ENCODE results near the gene MYRIP.

The MYRIP gene

GRCh38 chr3:40173227-40173721 is 363.9 kb downstream of the MYRIP start:
- no peak for TF ChIP-seq POLR2AphosphoS5 (IDR thresholded peaks at IDR 0.05; ENCODE audit: low read depth, low read length)
- no peak for TF ChIP-seq REST (IDR thresholded peaks at IDR 0.05; ENCODE audit: insufficient read depth in 1 of 2, low read depth in 2 of 2, low read length in 2 of 2)
- TF ChIP-seq TAF1 (IDR thresholded peaks at IDR 0.05; ENCODE audit: borderline replicate concordance, insufficient read depth, low read length), result no peak
- no peak for TF ChIP-seq FOXP2 (optimal IDR thresholded peaks at IDR 0.05; ENCODE audit: borderline replicate concordance, extremely low read depth, extremely low read length, insufficient read depth)
- no peak for TF ChIP-seq SIN3A (IDR thresholded peaks at IDR 0.05; ENCODE audit: borderline replicate concordance, insufficient read depth, low read length)

GRCh38 chr3:40178012-40178594 is 368.7 kb downstream of the MYRIP start:
- no peak for TF ChIP-seq SIN3A (IDR thresholded peaks at IDR 0.05; ENCODE audit: borderline replicate concordance, insufficient read depth, low read length)
- TF ChIP-seq TAF1 (IDR thresholded peaks at IDR 0.05; ENCODE audit: borderline replicate concordance, insufficient read depth, low read length), result no peak
- TF ChIP-seq POLR2AphosphoS5 (IDR thresholded peaks at IDR 0.05; ENCODE audit: low read depth, low read length), result no peak

- no peak for TF ChIP-seq REST (IDR thresholded peaks at IDR 0.05; ENCODE audit: insufficient read depth in 1 of 2, low read depth in 2 of 2, low read length in 2 of 2)
- no peak for TF ChIP-seq TAF1 (IDR thresholded peaks at IDR 0.05; ENCODE audit: borderline replicate concordance, insufficient read depth, low read length)
These were observed 369.6 kb downstream of the MYRIP start for GRCh38 chr3:40179016-40179415.

- TF ChIP-seq POLR2AphosphoS5 (IDR thresholded peaks at IDR 0.05; ENCODE audit: low read depth, low read length), result no peak
These were observed 371.8 kb downstream of the MYRIP start for GRCh38 chr3:40181182-40181581.

GRCh38 chr3:40185029-40185695 is 375.8 kb downstream of the MYRIP start:
- TF ChIP-seq POLR2AphosphoS5 (IDR thresholded peaks at IDR 0.05; ENCODE audit: low read depth, low read length) (no peak), TAF1 (IDR thresholded peaks at IDR 0.05; ENCODE audit: borderline replicate concordance, insufficient read depth, low read length) (no peak), REST (IDR thresholded peaks at IDR 0.05; ENCODE audit: insufficient read depth in 1 of 2, low read depth in 2 of 2, low read length in 2 of 2) (no peak), FOXP2 (optimal IDR thresholded peaks at IDR 0.05; ENCODE audit: borderline replicate concordance, extremely low read depth, extremely low read length, insufficient read depth) (no peak), SIN3A (IDR thresholded peaks at IDR 0.05; ENCODE audit: borderline replicate concordance, insufficient read depth, low read length) (no peak)

GRCh38 chr3:40186508-40186907 is 377.1 kb downstream of the MYRIP start:
- TF ChIP-seq REST (IDR thresholded peaks at IDR 0.05; ENCODE audit: insufficient read depth in 1 of 2, low read depth in 2 of 2, low read length in 2 of 2) (no peak), SIN3A (IDR thresholded peaks at IDR 0.05; ENCODE audit: borderline replicate concordance, insufficient read depth, low read length) (no peak), FOXP2 (optimal IDR thresholded peaks at IDR 0.05; ENCODE audit: borderline replicate concordance, extremely low read depth, extremely low read length, insufficient read depth) (no peak), POLR2AphosphoS5 (IDR thresholded peaks at IDR 0.05; ENCODE audit: low read depth, low read length) (no peak), TAF1 (IDR thresholded peaks at IDR 0.05; ENCODE audit: borderline replicate concordance, insufficient read depth, low read length) (no peak)

All from PFSK-1 (cell line).